Uterus (tissue), 4 donors: ENCODE measurements around the gene LDHA. TPM values are rescaled to one million over a fixed set of nuclear protein-coding genes. Genes with fewer than 3 reads are reported as not detected.
A peak's percentile ranks its signal among the peaks of the same experiment; 100 is the strongest.

Experiments used
- DNase-seq, 2 donors: peaks; one replicate each; pipeline ENCODE4 v3.0.0-alpha.2; 2019 to 2020
- H3K27ac ChIP-seq, 2 donors: fragments of 200-600 bp; sonication (generic); 1 replicate in 1 of 2; 2 replicates in 1 of 2; pipeline ENCODE4 v1.5.1; 2016 to 2018
- H3K27me3 ChIP-seq, 2 donors: fragments of 200-600 bp; sonication (generic); one replicate each; pipeline ENCODE4 v1.5.1; 2018 to 2019; ENCODE audit warnings: control low read depth in 1 of 2
- H3K36me3 ChIP-seq, 2 donors: fragments of 200-600 bp; sonication (generic); one replicate each; pipeline ENCODE4 v1.5.1; 2019; ENCODE audit warnings: control low read depth in 1 of 2
- H3K4me1 ChIP-seq, 2 donors: fragments of 200-600 bp; sonication (generic); one replicate each; pipeline ENCODE4 v1.5.1; 2018 to 2019; ENCODE audit warnings: control low read depth in 1 of 2
- H3K4me3 ChIP-seq, 2 donors: fragments of 200-600 bp; sonication (generic); 1 replicate in 1 of 2; 2 replicates in 1 of 2; pipeline ENCODE4 v1.5.1; 2018 to 2019; ENCODE audit warnings: mild to moderate bottlenecking in 1 of 2
- H3K9me3 ChIP-seq, 2 donors: fragments of 200-600 bp; sonication (generic); one replicate each; pipeline ENCODE4 v1.5.1; 2019; ENCODE audit warnings: control low read depth in 1 of 2
- POLR2A ChIP-seq, 2 donors: fragments of 450-650 bp; IDR thresholded peaks; one replicate each; pipeline ENCODE4 v1.6.1; 2016; ENCODE audit warnings: antibody characterized with exemption in 2 of 2, mild to moderate bottlenecking in 1 of 2, moderate library complexity in 1 of 2
- intact Hi-C: fragments of 100-400 bp; cut with DNase I; formaldehyde crosslinking; loops from one replicate; pipeline ENCODE4 v1.15.1; 2023; ENCODE audit warnings: low total_unique reads
- total RNA-seq, 4 donors: library from RNA; depleted of rRNA in 3 of 4; stranded (reverse); fragments of >200 nt in 3 of 4; gene quantifications; one replicate each; pipeline versions ENCODE4 v1.1.0 to v1.2.4, GENCODE V29; 2014 to 2023
- TF ChIP-seq, protein P1 (sequence below), 4 experiments: fragments of 200-600 bp in 2 of 4; fragments of 450-650 bp in 2 of 4; sonication (generic) in 2 of 4; IDR thresholded peaks; one replicate each; pipeline ENCODE4 v1.5.1; 2016 to 2019; ENCODE audit warnings: antibody characterized with exemption in 4 of 4, mild to moderate bottlenecking in 2 of 4, moderate library complexity in 1 of 4
- donor health status: DM: yes; HTN: yes; CAD: no.

The LDHA gene
- total RNA-seq, 4 donors from 2014 or later = 147 to 249 (median 182) TPM

DNA sequence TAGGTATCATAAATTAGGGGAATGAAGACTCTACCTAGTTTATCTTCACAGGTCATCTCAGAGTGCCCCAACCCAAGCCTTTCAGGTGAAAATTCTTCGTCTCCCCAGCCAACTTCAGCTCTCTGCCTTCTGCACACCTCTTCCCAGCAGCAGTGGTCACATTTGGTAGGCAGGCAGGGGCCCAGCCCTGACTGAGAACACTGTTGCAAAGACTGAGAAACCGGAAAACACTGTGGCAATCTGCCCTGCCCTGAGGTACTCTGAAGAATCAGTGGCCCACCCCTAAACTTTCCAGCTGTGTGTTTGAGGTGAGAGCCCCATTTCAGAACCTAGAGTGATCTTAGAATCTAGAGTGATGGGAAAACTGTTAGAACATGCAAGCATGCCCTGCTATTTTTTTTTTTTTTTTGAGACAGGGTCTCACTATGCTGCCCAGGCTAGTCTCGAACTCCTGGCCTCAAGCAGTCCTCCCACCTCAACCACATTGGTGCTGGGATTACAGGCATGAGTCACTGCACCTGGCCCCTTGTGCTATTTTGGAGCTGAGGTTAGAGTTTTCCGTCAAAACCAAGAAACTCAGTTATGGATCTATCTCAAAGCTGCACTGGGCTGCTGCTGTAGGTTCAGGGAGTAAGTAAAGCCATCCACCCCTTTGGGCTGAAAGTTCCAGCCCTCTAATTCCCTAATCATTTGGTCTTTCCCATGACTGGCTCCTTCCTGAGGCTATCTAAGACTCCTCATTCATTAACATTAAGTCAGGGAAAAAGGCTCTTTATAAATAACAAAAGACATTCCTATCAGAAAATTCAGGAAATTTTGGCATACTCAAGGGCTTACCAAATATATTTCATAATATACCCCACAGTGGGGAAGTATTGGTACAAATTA, 1.7 kb upstream of the LDHA start:
- no peaks in the 10 kb centered on the region for H3K36me3 ChIP-seq
- H3K9me3 ChIP-seq = no peaks in the 10 kb centered on the region
- intact Hi-C loops = no loop called here
- H3K4me3 ChIP-seq = no peak overlapping the region
- TF ChIP-seq, protein P1, sequence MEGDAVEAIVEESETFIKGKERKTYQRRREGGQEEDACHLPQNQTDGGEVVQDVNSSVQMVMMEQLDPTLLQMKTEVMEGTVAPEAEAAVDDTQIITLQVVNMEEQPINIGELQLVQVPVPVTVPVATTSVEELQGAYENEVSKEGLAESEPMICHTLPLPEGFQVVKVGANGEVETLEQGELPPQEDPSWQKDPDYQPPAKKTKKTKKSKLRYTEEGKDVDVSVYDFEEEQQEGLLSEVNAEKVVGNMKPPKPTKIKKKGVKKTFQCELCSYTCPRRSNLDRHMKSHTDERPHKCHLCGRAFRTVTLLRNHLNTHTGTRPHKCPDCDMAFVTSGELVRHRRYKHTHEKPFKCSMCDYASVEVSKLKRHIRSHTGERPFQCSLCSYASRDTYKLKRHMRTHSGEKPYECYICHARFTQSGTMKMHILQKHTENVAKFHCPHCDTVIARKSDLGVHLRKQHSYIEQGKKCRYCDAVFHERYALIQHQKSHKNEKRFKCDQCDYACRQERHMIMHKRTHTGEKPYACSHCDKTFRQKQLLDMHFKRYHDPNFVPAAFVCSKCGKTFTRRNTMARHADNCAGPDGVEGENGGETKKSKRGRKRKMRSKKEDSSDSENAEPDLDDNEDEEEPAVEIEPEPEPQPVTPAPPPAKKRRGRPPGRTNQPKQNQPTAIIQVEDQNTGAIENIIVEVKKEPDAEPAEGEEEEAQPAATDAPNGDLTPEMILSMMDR (IDR thresholded peaks at IDR 0.05) = no peak
- no peak for TF ChIP-seq POLR2A (IDR thresholded peaks at IDR 0.05)
- DNase-seq = no peak
- H3K4me1 ChIP-seq = no peaks in the 10 kb centered on the region
- H3K27ac ChIP-seq = peak overlapping the region in 1 of 2 donors; percentile 92
- no peaks in the 10 kb centered on the region for H3K27me3 ChIP-seq

DNA sequence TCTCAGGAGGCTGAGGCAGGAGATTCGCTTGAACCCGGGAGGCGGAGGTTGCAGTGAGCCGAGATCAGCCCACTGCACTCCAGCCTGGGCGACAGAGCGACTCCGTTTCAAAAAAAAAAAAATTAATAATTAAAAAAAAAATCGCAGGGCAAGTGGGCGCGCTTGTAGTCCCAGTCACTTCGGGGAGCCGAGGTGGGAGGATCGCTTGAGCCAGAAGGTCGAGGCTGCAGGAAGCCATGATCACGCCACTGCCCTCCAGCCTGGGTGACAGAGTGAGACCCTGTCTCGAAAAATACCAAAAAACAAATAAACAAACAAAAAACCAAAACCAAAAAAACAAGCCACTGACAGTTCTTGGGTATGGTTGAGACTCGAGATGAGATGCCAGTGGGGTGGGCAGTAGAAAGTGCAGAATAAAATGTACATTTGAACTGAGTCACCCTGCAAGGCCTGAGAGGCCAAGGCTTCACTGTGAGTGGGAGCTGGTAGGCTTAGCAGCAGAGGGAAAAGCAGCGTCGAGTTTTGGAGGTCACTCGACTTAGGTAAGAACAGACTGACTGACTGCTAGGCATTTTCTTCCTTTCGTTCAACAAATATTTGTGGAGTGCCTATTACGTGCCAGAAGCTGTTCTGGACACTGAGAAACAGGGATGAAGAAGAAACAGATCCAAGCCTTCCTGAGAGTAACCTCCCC, 635 bp upstream of the LDHA start:
- peak overlapping the region; percentile 85 to 92 for H3K27ac ChIP-seq
- TF ChIP-seq, protein P1 (IDR thresholded peaks at IDR 0.05) = no peak
- TF ChIP-seq POLR2A (IDR thresholded peaks at IDR 0.05) = no peak
- no peaks in the 10 kb centered on the region for H3K27me3 ChIP-seq
- DNase-seq = no peak
- intact Hi-C loops = no loop called here
- no peaks in the 10 kb centered on the region for H3K4me1 ChIP-seq
- H3K9me3 ChIP-seq = no peaks in the 10 kb centered on the region
- peak overlapping the region; percentile 64 to 68 for H3K4me3 ChIP-seq
- H3K36me3 ChIP-seq = no peaks in the 10 kb centered on the region

DNA sequence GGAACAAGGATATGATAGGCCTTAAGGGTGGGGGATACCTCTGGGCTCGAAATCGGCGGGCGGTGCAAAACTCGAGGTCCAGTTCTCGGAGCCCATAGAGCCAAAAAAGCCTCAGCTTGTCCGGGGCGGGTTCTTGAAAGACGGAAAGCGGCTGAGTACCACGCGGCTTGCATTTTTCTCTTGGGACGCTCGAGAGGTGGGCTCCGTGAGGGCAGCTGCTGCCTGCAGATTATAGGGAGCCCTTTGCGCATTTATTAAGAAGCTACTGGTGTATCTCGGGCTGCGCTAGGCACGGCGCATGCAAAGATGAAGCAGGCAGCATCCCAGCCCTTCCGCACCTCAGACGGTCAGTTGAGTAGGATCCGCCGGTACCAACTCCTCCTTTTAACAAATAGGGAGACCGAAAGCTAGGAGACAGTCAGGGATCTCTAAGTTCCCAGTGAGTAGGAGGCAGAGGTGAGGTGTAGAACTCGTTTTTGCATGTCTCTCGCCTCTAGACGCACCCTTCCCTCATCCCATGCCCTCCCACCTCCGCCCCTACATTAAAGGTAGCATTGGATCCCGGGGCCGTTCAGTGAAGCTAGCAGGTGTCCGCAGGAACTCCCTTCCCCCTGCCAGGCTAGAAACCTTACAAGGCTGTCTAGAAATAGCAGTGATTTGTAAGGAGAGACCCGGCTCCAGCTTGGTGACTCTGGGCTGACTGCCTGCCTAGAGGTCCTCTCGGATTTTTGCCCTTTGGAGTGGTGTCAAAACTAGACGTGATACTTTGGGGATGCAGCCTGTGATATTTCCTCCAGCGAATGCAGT, 768 bp downstream of the LDHA start:
- Histone ChIP-seq H3K27ac (peak overlapping the region; percentile 85 to 92), H3K9me3 (no peaks in the 10 kb centered on the region), H3K4me3 (peak overlapping the region; percentile 64 to 68), H3K27me3 (no peaks in the 10 kb centered on the region), H3K4me1 (no peaks in the 10 kb centered on the region), H3K36me3 (no peaks in the 10 kb centered on the region)
- DNase-seq = peak; percentile 23 to 24
- no peak for TF ChIP-seq POLR2A (IDR thresholded peaks at IDR 0.05)
- TF ChIP-seq, protein P1 (IDR thresholded peaks at IDR 0.05) = no peak
- intact Hi-C loops = loop anchor here (5.0 kb wide), 1 partner anchor 73 kb away; the partner anchor contains the start of genes GTF2H1 and HPS5

DNA sequence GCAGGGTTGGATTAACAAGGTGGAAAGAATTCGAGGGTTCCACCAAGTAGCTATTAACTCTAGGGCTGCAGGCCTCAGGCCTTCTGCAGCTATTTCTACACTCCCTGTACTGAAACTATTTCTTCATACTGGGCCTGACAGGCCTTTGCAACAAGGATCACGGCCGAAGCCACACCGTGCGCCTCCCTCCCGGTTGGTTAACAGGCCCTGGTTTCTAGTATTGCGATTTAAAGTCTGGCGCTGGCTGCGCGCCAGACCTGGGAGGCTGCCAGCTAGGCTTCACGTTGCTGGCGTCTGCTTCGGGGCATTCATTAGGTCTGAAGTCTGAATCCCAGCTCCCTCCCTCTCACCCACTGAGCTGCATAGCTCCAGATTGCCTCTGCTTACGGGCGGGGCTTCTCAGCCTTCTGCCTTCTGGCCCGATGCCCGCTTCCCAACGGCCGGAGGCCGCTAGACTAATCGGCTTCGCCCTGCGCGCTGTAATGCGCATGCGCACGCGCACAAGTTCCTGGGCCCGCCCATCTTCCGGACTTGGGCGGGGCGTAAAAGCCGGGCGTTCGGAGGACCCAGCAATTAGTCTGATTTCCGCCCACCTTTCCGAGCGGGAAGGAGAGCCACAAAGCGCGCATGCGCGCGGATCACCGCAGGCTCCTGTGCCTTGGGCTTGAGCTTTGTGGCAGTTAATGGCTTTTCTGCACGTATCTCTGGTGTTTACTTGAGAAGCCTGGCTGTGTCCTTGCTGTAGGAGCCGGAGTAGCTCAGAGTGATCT, 1.6 kb downstream of the LDHA start:
- DNase-seq = peak; percentile 98 to 99
- intact Hi-C loops = loop anchor here (5.0 kb wide), 1 partner anchor 74 kb away; the partner anchor contains the start of genes GTF2H1 and HPS5
- no peaks in the 10 kb centered on the region for H3K36me3 ChIP-seq
- peak overlapping the region; percentile 64 to 68 for H3K4me3 ChIP-seq
- no peaks in the 10 kb centered on the region for H3K9me3 ChIP-seq
- H3K27ac ChIP-seq = peak overlapping the region; percentile 85 to 92
- no peaks in the 10 kb centered on the region for H3K4me1 ChIP-seq
- H3K27me3 ChIP-seq = no peaks in the 10 kb centered on the region
- TF ChIP-seq, protein P1 (IDR thresholded peaks at IDR 0.05) = peak in 1 of 4 experiments; percentile 16
- peak; percentile 67 to 73 for TF ChIP-seq POLR2A (IDR thresholded peaks at IDR 0.05)
